ENCODE measurements around the gene TBC1D30. TPM values are rescaled to one million over a fixed set of nuclear protein-coding genes. Genes with fewer than 3 reads are reported as not detected.
A peak's percentile ranks its signal among the peaks of the same experiment; 100 is the strongest.

The TBC1D30 gene
- total RNA-seq, 4 donors from 2014 or later = 0.49 to 3.9 (median 3.1) TPM

GRCh38 chr12:64781280-64782190, 42.9 kb upstream of the TBC1D30 start:
- Histone ChIP-seq H3K27ac (peak overlapping the region; percentile 60), H3K27me3 (peaks cover 29% of the 10 kb centered on the region), H3K4me1 (peaks cover 22% of the 10 kb centered on the region), H3K4me3 (peak overlapping the region; percentile 60), H3K36me3 (no peaks in the 10 kb centered on the region), H3K9me3 (no peaks in the 10 kb centered on the region)
- 8% methylated on average over 35 of the region's 39 CpGs for WGBS
- TF ChIP-seq CTCF (IDR thresholded peaks at IDR 0.05) (no peak), POLR2A (IDR thresholded peaks at IDR 0.05) (no peak), POLR2AphosphoS5 (IDR thresholded peaks at IDR 0.05) (no peak), EP300 (IDR thresholded peaks at IDR 0.05) (no peak)
- no peak for DNase-seq (ENCODE audit: low spot score in 2 of 2)

- Histone ChIP-seq H3K36me3 (no peaks in the 10 kb centered on the region), H3K4me1 (peaks cover 22% of the 10 kb centered on the region), H3K27ac (no peak overlapping the region), H3K9me3 (no peaks in the 10 kb centered on the region), H3K27me3 (peaks cover 29% of the 10 kb centered on the region), H3K4me3 (peak overlapping the region; percentile 60)
- TF ChIP-seq CTCF (IDR thresholded peaks at IDR 0.05) = no peak
- no peak for TF ChIP-seq POLR2AphosphoS5 (IDR thresholded peaks at IDR 0.05)
- no peak for TF ChIP-seq EP300 (IDR thresholded peaks at IDR 0.05)
- TF ChIP-seq POLR2A (IDR thresholded peaks at IDR 0.05) = no peak
- 45% methylated on average over 6 of the region's 6 CpGs for WGBS
- no peak for DNase-seq (ENCODE audit: low spot score in 2 of 2)
Observed at GRCh38 chr12:64782191-64782876, 42.1 kb upstream of the TBC1D30 start.

GRCh38 chr12:64785838-64786237, 38.6 kb upstream of the TBC1D30 start:
- no peak overlapping the region for H3K27ac ChIP-seq
- 96% methylated on average over 6 of the region's 6 CpGs for WGBS
- H3K27me3 ChIP-seq = peaks cover 24% of the 10 kb centered on the region
- no peaks in the 10 kb centered on the region for H3K36me3 ChIP-seq
- no peak for TF ChIP-seq POLR2A (IDR thresholded peaks at IDR 0.05)
- TF ChIP-seq EP300 (IDR thresholded peaks at IDR 0.05) = no peak
- TF ChIP-seq CTCF (IDR thresholded peaks at IDR 0.05) = no peak
- no peak for TF ChIP-seq POLR2AphosphoS5 (IDR thresholded peaks at IDR 0.05)
- no peak for DNase-seq (ENCODE audit: low spot score in 2 of 2)
- no peaks in the 10 kb centered on the region for H3K9me3 ChIP-seq
- peaks cover 15% of the 10 kb centered on the region for H3K4me1 ChIP-seq
- no peak overlapping the region for H3K4me3 ChIP-seq

GRCh38 chr12:64790166-64790565, 34.3 kb upstream of the TBC1D30 start:
- no peak overlapping the region for H3K27ac ChIP-seq
- 38% methylated on average over 1 of the region's 1 CpG for WGBS
- H3K4me3 ChIP-seq = no peak overlapping the region
- H3K27me3 ChIP-seq = peaks cover under 1% of the 10 kb centered on the region
- H3K4me1 ChIP-seq = no peaks in the 10 kb centered on the region
- no peaks in the 10 kb centered on the region for H3K9me3 ChIP-seq
- H3K36me3 ChIP-seq = no peaks in the 10 kb centered on the region
- no peak for TF ChIP-seq CTCF (IDR thresholded peaks at IDR 0.05)
- no peak for TF ChIP-seq POLR2A (IDR thresholded peaks at IDR 0.05)
- no peak for TF ChIP-seq EP300 (IDR thresholded peaks at IDR 0.05)
- no peak for TF ChIP-seq POLR2AphosphoS5 (IDR thresholded peaks at IDR 0.05)
- DNase-seq (ENCODE audit: low spot score in 2 of 2) = no peak

GRCh38 chr12:64791036-64791435, 33.4 kb upstream of the TBC1D30 start:
- TF ChIP-seq POLR2A (IDR thresholded peaks at IDR 0.05) (no peak), EP300 (IDR thresholded peaks at IDR 0.05) (no peak), CTCF (IDR thresholded peaks at IDR 0.05) (no peak)
- H3K27ac ChIP-seq = no peak overlapping the region
- no peak overlapping the region for H3K4me3 ChIP-seq
- H3K27me3 ChIP-seq = no peaks in the 10 kb centered on the region
- DNase-seq (ENCODE audit: low spot score in 2 of 2) = no peak
- no peaks in the 10 kb centered on the region for H3K9me3 ChIP-seq
- no peaks in the 10 kb centered on the region for H3K36me3 ChIP-seq
- H3K4me1 ChIP-seq = peaks cover 4% of the 10 kb centered on the region

Data from suprapubic skin (tissue), 4 donors.